Daoy (cell line): Measurements from ENCODE around the gene ADPRS. TPM values are rescaled to one million over a fixed set of nuclear protein-coding genes. Genes with fewer than 3 reads are reported as not detected.

Experiments used
- DNase-seq: peaks from one replicate; pipeline ENCODE4 v3.0.0-alpha.2; 2015; ENCODE audit warnings: low read depth
- total RNA-seq: library from RNA; depleted of rRNA; stranded (reverse); fragments of >200 nt; shearing (Covaris generic); gene quantifications from 2 replicates; pipeline ENCODE4 v1.2.3, GENCODE V29; 2014; rRNA removed

The ADPRS gene, protein sequence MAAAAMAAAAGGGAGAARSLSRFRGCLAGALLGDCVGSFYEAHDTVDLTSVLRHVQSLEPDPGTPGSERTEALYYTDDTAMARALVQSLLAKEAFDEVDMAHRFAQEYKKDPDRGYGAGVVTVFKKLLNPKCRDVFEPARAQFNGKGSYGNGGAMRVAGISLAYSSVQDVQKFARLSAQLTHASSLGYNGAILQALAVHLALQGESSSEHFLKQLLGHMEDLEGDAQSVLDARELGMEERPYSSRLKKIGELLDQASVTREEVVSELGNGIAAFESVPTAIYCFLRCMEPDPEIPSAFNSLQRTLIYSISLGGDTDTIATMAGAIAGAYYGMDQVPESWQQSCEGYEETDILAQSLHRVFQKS
- 116 and 118 TPM in 2 replicates for total RNA-seq

DNA sequence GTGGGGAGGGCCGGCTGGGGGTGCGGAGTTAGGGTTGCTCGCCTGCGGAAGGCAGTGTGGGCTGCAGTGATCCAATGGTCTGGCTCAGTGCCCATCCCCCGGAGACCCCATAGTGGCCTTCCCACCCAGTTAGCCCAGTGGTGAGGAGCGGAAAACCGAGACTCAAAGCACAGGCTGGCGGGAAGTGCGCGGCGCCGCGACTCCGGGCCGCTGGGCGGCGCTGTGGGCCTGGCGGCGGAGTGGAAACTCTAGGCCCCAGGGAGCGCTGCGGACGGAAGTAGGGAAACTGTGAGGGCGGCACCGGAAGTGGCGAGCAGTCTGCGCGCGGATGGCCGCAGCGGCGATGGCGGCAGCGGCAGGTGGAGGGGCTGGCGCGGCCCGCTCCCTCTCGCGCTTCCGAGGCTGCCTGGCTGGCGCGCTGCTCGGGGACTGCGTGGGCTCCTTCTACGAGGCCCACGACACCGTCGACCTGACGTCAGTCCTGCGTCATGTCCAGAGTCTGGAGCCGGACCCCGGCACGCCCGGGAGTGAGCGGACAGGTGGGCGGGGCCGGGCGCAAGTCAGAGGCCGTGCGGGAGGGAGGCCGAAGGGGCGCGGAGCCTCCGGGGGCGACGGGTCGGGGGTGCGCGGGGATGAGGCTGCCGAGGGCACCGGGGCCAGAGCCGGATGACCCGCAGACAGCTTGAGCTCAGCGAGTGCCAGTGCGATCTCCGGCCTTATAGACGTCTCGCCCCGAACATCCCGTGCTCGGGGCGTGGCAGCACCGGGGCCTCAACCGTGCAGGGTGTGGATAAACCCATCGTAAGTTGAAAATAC, at the start of gene ADPRS:
Gene ADPRS, plus strand, starts transcription at position 316 of the 816 bp plus-strand sequence. Its CDS starts 13 bp downstream, at position 329.
- peak; percentile 94 for DNase-seq

DNA sequence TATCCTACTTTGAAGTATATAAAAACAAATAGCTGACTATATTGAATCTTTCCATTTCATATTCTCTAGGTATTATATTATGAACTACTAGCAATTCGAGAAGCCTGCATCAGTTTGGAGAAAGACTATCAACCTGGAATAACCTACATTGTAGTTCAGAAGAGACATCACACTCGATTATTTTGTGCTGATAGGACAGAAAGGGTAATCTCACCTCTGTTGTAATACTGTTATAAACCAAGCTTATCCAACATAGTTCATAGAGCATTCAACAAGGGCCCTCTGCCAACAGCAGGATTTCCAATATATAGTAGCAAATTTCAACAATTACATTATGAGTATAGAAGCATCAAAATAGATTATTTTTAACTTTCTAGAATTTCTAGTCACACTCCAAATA, 48.5 kb upstream of the ADPRS start:
- no peak for DNase-seq

DNA sequence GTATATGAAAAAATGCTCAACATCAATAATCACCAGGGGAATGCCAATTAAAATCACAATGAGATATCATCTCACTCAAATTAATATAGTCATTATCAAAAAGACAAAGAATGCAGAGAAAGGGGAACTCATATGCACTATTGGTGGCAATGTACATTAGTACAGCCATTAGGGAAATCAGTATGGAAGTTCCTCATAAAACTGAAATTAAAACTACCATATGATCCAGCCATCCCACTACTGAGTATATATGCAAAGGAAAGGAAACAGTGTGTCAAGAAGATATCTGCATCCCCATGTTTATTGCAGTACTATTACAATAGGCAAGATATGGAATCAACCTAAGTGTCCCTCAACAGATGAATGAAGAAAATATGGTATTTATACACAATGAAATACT, 36.9 kb upstream of the ADPRS start:
- DNase-seq, result no peak

DNA sequence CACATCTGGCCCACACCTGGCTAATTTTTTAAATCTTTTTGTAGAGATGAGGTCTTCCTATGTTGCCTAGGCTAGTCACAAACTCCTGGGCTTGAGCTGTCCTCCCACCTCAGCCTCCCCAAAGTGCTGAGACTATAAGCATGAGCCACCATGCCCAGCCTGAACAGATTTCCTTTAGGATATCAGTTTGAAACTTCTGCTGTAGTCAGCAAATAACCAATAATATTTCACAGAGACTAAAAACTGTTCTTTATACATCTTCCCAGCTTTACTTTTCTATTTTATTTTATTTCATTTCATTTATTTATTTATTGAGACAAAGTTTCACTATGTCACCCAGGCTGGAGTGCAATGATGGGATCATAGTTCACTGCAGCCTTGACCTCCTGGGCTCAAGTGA, 34.7 kb upstream of the ADPRS start:
- no peak for DNase-seq

DNA sequence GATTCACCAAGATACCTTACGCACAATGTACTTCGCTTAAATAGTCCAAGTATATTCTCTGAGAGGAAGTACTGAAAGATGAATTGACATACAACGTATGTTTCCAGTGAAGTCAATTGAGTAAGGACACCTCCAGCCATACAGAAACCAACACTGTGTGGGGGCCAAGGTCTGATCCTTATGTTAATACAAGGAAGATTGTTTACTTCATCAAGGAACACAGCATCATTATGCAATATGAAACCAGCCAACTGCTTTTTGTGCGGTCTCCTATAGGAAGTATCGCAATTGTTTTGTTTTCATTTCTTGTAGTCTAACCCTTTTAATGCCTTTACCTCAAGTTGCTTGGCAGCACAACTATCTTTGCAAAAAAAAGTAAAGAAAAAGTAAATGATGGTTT, 33.0 kb upstream of the ADPRS start:
- DNase-seq, result no peak

DNA sequence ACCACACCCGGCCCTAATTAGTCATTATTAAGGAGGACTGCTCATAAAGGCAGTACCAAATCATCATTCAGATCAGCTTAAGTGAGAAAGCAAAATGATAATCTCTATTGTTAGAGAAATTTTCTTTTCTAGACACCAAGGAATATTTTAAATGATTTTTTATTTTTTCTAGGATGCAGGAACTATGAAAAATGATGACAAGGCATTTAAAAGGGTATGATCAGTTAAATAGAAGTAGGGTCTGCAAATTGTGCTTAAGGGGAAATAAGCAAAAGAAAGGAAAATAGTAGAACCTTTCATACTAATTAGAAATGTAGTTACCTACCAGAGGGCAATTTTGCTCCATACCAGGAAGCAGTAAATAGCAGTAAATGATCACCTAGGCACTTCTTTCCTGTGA, 26.4 kb upstream of the ADPRS start:
- DNase-seq, result no peak

DNA sequence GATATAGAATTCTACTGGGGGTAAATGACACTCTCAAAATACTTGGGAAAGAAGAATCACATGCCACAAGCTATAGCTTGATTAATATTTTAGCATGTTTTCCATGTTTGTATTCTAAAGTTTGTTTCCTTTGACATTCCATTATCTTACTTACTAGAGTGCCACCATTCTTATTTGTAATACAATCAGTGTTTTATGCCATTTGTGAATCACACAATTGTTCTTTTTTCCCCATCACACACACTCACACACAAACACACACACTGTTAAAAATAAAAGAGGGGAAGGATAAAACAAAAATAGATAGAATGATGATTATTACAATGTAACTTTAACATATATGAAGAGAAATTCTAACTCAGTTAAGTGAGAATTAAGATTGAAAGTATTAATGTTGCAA, 20.8 kb upstream of the ADPRS start:
- DNase-seq, result no peak

DNA sequence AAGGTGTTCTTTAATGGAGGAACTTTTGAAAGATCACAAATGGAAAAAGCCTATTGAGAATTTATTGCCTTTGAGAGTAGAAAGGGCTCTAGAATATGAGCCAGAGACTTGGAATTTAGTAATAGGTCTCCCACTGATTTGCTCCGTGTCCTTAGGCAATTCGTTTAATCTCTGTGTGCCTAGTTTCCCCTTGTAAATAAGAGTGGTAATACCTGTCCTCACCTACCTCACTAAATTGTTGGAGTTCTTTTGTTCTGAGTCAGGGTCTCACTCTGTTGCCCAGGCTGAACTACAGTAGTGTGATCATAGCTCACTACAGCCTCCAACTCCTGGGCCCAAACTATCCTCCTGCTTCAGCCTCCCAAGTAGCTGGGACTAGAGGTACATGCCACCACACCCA, 19.8 kb upstream of the ADPRS start:
- no peak for DNase-seq

DNA sequence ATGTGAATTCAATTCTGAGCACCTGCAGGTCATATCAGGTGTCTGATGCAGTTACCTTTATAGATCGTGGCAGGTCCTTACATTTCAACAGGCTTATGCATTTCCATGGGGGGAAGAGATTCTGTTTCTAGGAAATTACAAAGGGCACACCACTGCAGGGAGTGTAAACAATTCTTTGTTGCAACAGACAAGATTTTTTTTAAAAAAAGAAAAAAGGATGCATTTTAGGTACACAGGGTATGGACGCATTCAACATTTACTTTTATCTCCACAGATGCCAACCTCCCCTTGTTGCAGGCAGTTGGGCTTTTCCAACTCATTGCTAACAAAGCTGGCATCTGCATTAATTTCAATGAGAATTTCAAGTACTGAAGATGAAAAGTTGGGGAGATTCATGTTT, 18.3 kb upstream of the ADPRS start:
- DNase-seq, result no peak

DNA sequence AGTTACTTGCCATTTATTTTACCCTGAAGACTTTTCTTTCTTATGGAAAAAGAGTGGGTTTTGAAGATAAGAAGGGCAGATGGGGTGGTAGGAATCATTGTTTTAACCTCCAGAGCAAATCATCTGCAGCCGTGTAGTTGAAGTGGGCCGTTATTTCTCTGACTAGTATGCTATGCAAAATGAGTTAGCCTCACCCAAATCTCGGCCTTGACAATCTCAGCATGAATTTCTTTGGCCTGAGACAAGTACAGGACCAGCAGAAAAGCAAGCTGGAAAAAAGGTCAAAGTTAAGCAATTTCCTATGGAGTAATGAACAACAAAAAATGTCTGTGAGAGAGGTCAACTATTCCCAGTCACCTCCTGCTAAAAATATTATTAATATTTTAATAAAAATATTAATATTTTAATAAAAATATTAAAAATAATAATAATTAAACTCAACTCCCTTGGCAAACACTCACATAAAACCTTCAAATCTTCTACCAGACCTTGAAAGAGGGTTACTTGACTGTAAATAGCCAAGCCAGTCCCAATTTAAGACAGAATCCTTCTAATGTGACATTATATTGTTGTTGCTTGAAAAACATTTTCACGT, 11.6 kb upstream of the ADPRS start:
- DNase-seq, result no peak

DNA sequence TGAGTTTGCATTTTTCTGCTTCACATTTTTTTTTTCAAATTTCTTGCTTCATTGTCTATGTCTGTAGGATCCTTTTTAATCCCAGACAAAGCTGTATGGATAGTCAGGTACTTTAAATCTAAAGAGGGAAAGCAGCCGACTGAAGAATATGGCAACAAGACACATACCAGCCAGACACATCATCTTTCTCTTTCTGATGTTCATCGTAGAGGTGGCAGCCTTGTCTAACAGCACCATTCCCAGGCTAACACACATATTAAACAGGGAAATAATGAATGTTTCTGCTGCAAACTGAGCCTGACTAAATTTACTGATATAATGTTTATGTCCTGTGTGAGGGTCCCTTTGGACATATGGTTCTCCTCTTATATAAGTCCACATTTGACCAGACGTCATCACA, 8.5 kb upstream of the ADPRS start:
- no peak for DNase-seq

DNA sequence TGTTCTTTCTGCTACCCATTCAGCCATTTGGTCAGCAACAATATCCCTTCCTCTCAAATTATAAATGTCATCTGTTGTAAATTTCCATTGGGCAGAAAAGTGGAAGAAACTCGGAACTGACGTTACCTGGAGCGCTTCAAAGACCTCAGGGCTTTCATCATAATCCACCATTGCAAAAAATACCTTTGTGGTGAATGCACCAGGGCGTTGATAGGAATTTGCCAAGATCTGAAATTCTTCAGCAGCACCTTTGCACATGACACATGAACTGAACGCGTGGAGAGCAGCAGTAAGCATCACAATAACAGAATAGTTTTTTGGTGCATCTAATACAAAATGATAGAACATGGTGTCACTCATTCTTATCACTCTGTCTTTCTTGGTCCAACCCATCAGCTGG, 7.9 kb upstream of the ADPRS start:
- no peak for DNase-seq

DNA sequence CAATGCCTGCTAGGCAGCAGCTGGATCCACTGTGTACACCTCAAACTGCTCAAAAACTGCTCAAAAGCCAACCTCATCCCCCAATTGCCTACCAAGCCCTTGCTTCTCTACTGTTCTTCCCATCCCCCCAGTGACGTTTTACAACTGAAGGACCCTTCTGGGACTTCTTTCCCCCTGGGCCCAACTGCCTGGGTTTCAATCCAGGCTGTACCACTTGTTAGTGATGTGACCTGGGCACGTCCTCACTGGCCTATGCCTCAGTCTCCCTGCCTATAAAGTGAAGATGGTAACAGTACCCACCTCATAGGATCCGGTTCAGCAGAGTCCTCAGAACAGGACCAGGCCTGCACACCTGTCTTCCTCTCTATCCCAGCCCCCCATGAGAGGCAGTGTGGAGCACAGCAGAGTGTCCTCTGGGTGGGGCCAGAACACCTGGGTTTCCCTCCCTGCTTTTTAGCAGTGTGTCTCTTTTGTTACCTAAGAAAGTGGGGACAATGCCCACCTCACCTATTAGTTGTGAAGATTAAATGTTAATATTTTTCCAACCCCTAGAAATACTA, 6.7 kb upstream of the ADPRS start:
- DNase-seq, result no peak

DNA sequence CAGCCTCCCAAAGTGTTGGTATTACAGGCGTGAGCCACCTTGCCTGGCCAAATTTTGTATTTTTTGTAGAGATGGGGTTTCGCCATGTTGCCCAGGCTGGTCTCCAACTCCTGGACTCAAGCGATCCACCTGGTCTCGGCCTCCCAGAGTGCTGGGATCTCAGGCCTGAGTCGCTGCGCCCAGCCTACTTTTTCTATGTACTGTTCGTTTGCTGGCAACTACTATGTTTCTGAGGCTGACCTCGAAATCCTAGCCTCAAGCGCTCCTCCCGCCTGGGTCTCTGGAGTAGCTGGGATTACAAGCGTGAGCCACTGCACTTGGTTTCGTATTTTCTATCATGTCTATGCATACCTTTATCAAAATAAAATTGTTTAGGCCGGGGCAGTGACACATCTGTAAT, 5.5 kb upstream of the ADPRS start:
- no peak for DNase-seq

DNA sequence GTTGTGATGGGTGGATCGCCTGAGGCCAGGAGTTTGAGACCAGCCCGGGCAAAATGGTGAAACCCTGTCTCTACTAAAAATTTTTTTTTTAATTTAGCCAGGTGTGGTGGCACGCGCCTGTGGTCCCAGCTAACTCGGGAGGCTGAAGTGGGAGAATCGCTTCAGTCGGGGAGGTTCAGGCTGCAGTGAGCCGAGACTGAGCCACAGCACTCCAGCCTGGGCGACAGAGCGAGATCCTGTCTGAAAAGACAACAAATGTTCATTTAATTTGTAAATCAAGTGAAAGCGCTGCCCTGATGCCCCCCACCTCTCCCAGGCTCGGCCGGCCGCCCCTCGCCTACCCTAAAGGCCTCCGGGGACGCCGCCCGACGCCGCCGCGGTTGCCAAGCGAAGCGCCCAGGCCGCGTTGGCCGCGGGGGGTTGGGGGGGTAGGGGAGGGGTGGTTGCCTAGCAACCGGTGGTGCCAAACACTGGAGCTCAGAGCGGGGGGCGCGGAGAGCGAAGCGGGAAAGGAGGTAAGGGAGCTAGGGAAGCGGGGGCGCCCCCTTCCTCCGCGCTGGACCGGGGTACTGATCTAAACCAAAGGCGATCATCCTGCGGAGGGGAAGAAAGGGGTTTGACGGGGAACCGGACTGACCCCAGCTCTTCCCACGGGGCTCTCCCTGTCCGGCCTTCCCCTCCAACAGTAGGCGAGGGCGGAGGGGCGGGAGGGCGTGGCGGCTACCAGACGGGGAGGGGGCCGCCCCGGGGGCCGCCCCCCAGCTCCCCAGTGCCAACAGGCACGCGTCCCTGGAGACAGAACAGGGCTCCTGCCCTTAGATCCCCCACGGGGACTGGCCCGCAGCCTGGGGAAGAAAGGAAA, 4.8 kb upstream of the ADPRS start, which contains the start of gene TEKT2:
Gene TEKT2, plus strand, starts transcription at position 460 of the 862 bp plus-strand sequence. CDS start 828 bp downstream, outside the sequence.
- DNase-seq, result peak; percentile 69

DNA sequence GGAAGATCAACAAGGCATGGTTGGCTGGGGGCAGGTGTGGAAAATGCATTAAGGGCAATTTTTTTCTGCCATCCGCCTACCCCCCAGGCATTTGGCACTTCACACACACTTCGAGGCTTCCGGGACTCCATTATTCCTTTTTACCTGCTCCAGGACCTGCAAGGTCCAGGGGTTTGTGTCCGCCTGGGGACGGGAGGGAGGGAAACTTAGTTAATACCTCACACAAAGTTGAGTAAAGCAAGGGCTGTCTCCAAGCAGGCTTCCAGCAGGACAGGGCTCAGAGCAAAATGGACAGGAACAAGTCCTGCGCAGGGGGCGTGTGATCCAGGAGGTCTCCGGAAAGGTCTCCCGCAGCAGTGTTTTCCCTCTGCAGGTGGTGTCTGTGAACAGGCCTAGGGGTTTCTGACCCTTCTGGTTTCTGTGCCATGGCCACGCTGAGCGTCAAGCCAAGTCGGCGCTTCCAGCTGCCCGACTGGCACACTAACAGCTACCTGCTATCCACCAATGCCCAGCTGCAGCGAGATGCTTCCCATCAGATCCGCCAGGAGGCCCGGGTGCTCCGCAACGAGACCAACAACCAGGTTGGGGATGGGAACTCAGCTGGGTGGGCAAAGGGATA, 4.1 kb upstream of the ADPRS start:
- no peak for DNase-seq

DNA sequence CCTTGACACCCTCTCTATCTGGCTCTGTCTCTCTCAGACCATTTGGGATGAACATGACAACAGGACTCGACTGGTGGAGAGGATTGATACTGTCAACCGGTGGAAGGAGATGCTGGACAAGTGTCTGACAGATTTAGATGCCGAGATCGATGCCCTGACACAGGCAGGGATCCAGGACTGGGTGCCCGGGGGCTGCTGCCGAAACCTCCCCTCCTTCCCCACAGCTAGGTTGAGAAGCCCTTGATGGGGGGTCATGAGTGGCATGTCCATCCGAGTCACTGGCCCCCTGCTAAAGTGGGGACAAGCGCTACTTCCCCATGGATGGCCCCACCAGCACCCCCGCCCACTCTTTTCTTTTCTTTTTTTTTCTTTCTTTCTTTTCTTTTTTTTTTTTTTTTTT, 3.6 kb upstream of the ADPRS start:
- DNase-seq, result no peak

DNA sequence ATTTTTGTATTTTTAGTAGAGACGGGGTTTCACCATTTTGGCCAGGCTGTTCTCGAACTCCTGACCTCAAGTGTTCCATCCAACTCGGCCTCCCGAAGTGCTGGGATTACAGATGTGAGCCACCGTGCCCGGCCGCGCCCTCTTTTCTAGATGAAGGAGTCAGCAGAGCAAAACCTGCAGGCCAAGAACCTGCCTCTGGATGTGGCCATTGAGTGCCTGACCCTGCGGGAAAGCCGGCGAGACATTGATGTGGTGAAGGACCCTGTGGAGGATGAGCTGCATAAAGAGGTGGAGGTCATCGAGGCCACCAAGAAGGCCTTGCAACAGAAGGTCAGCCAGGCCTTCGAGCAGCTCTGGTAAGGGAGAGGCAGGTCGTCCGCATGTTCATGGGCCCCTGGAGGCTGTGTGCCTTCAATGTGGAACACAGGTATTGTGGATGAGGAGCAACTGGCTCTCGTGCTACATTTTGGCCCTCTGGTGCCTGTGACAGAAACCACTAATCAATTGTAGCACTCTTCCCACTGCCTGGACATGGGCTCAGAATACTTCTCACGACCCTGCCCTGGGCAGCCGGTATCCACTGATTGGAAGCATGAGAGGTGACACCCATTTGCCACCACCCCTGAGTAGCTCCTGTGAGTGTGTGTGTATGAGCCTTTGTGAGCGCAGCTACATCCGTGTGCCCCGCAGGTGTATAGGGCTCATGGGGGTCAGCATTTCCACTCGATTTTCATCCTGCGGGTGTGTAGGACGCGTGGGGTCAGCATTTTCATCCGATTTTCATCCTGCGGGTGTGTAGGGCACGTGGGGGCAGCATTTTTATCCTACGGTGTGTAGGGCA, 2.8 kb upstream of the ADPRS start:
- DNase-seq, result no peak

DNA sequence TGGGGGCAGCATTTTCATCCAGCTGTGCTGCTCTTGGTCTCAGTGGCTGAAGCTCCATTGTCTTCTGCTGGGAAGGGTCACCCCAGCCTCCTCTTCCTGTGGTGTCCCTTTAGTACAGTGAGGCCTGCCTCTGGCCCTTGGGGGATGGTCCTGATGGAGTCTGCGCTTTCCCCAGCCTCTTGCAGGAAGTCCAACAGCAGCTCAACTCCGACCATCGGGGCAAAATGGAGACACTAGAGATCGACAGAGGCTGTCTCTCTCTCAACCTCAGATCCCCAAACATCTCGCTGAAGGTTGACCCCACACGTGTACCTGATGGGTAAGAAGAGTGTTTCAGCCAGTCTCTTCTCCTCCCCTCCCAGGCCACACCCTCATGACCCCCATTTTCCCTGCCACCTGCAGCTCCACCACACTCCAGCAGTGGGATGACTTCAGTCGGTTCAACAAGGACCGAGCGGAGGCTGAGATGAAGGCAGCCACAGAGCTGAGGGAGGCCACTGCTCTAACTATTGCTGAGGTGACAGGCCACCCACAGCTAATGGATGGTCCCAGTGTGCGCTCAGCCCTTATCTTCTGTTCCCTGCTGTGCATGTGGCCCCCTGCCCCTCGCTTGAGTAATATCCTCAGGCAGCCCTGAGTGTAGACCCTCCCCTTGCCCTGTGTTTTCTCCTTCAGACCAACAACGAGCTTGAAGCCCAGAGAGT, 2.0 kb upstream of the ADPRS start:
- no peak for DNase-seq
